T-cell (primary cell): Measurements from ENCODE around the gene NDUFV3. TPM values are rescaled to one million over a fixed set of nuclear protein-coding genes. Genes with fewer than 3 reads are reported as not detected.

Experiments used
- ATAC-seq, 4 experiments: fragments of 200-7000 bp in 3 of 4; fragments of 150-1000 bp in 1 of 4; cut with Tn5 transposase; replicated peaks in 1 of 4; 1 replicate in 3 of 4; 2 replicates in 1 of 4; pipeline ENCODE4 v1.10.0; 2021; ENCODE audit warnings: moderate library complexity in 3 of 4, mild to moderate bottlenecking in 2 of 4, moderate number of reproducible peaks in 1 of 4
- CTCF ChIA-PET, 2 donors: fragments of 300-600 bp; sonication (Branson Sonifier 250); formaldehyde crosslinking; loops; one replicate each; lab custom pipeline; 2022; ENCODE audit warnings: antibody characterized with exemption in 2 of 2; lab: Charles Lee
- POLR2A ChIA-PET, 2 donors: fragments of 300-600 bp; sonication (Branson Sonifier 250); formaldehyde crosslinking; loops; one replicate each; lab custom pipeline; 2022; ENCODE audit warnings: antibody characterized with exemption in 2 of 2; lab: Charles Lee
- DNase-seq, 35 experiments: peaks; one replicate each; pipeline versions ENCODE4 v3.0.0 to v3.0.0-alpha.2; 2013 to 2023
- H3K27ac ChIP-seq: one replicate; pipeline ENCODE4 v1.5.1; 2013; ENCODE audit warnings: low read length
- H3K27me3 ChIP-seq, 2 experiments: replicated peaks in 1 of 2; 1 replicate in 1 of 2; 2 replicates in 1 of 2; pipeline versions ENCODE4 v1.6.1 to v1.7.0; 2013; ENCODE audit warnings: low read length in 1 of 2, mixed read lengths in 1 of 2; ENCODE audit not compliant: control insufficient read depth in 2 of 2, insufficient read depth in 2 of 2; ENCODE audit errors: extremely low read depth in 1 of 2
- H3K36me3 ChIP-seq, 2 donors: 1 replicate in 1 of 2; 2 replicates in 1 of 2; pipeline versions ENCODE4 v1.6.1 to v1.7.0; 2013; ENCODE audit warnings: low read length in 1 of 2; ENCODE audit not compliant: control insufficient read depth in 2 of 2, insufficient read depth in 1 of 2; ENCODE audit errors: extremely low read depth in 1 of 2
- H3K4me1 ChIP-seq, 2 experiments: 1 replicate in 1 of 2; 2 replicates in 1 of 2; pipeline versions ENCODE4 v1.6.1 to v1.7.0; 2013; ENCODE audit warnings: low read length in 2 of 2, mixed read lengths in 1 of 2; ENCODE audit not compliant: insufficient read depth in 2 of 2, control insufficient read depth in 1 of 2; ENCODE audit errors: extremely low read depth in 1 of 2
- H3K4me3 ChIP-seq, 2 donors: 1 replicate in 1 of 2; 2 replicates in 1 of 2; pipeline versions ENCODE4 v1.5.1 to v1.7.0; 2013; ENCODE audit warnings: mild to moderate bottlenecking in 2 of 2, low read length in 1 of 2, moderate library complexity in 1 of 2; ENCODE audit not compliant: control insufficient read depth in 1 of 2; ENCODE audit errors: extremely low read depth in 1 of 2
- H3K9me3 ChIP-seq: 2 replicates; pipeline ENCODE4 v1.7.0; 2013
- H3K27ac Mint-ChIP-seq, 2 donors: one replicate each; pipeline ENCODE4 v1.8.0; 2020 to 2021; ENCODE audit warnings: mild to moderate bottlenecking in 2 of 2, mixed read lengths in 2 of 2
- H3K27me3 Mint-ChIP-seq, 2 donors: one replicate each; pipeline ENCODE4 v1.8.0; 2021 to 2022; ENCODE audit warnings: mixed read lengths in 2 of 2
- H3K36me3 Mint-ChIP-seq: one replicate; pipeline ENCODE4 v1.8.0; 2021; ENCODE audit warnings: mixed read lengths
- H3K4me1 Mint-ChIP-seq, 3 donors: one replicate each; pipeline ENCODE4 v1.8.0; 2020 to 2022; ENCODE audit warnings: mixed read lengths in 3 of 3, mild to moderate bottlenecking in 1 of 3
- H3K4me3 Mint-ChIP-seq, 3 donors: one replicate each; pipeline ENCODE4 v1.8.0; 2020 to 2022; ENCODE audit warnings: mild to moderate bottlenecking in 3 of 3, mixed read lengths in 3 of 3, moderate library complexity in 3 of 3
- H3K9me3 Mint-ChIP-seq, 3 donors: one replicate each; pipeline ENCODE4 v1.8.0; 2020 to 2022; ENCODE audit warnings: mixed read lengths in 3 of 3
- WGBS: methylation state at CpG from one replicate; pipeline ENCODE4 v1.1.5; 2013; ENCODE audit warnings: missing lambda C conversion rate; ENCODE audit not compliant: insufficient coverage; 5-methylcytosine and 5-hydroxymethylcytosine counted together
- total RNA-seq, 35 experiments: library from RNA in 6 of 35; stranded (reverse) in 6 of 35; fragments of 120-200 nt in 1 of 35; gene quantifications; one replicate each; pipeline versions ENCODE4 v1.2.1 to v1.2.4 and lab custom pipeline; 2013 to 2026

The NDUFV3 gene
- total RNA-seq, 5 donors from 2014 or later (not counting 1 experiment from before 2014, with no cell fraction given) = 21.3 to 32.0 (median 28.5) TPM

GRCh38 chr21:42855937-42856335 is 37.2 kb upstream of the NDUFV3 start:
- Mint-ChIP-seq H3K27ac (no peak overlapping the region), H3K27me3 (no peaks in the 10 kb centered on the region), H3K4me3 (no peak overlapping the region), H3K36me3 (peaks cover 37% of the 10 kb centered on the region), H3K4me1 (no peaks in the 10 kb centered on the region), H3K9me3 (no peaks in the 10 kb centered on the region)
- no peaks in the 10 kb centered on the region for H3K27me3 ChIP-seq
- H3K4me3 ChIP-seq = no peak overlapping the region
- POLR2A ChIA-PET = no interaction called here
- CTCF ChIA-PET = no interaction called here
- DNase-seq (no peak), ATAC-seq (no peak)
- WGBS = 91% methylated on average over 14 of the region's 18 CpGs
- peaks cover 29 to 92% of the 10 kb centered on the region in 2 donors for H3K36me3 ChIP-seq
- no peak overlapping the region for H3K27ac ChIP-seq
- H3K4me1 ChIP-seq = peaks cover 0 to 2% of the 10 kb centered on the region in 2 experiments
- H3K9me3 ChIP-seq = no peaks in the 10 kb centered on the region

- Mint-ChIP-seq H3K4me3 (no peak overlapping the region), H3K27me3 (no peaks in the 10 kb centered on the region), H3K27ac (no peak overlapping the region), H3K9me3 (no peaks in the 10 kb centered on the region), H3K36me3 (peaks cover 34% of the 10 kb centered on the region), H3K4me1 (no peaks in the 10 kb centered on the region)
- Histone ChIP-seq H3K4me1 (no peaks in the 10 kb centered on the region), H3K27ac (no peak overlapping the region), H3K27me3 (no peaks in the 10 kb centered on the region), H3K36me3 (peaks cover 27 to 88% of the 10 kb centered on the region in 2 donors), H3K9me3 (no peaks in the 10 kb centered on the region), H3K4me3 (no peak overlapping the region)
- POLR2A ChIA-PET = no interaction called here
- WGBS = 98% methylated on average over 6 of the region's 11 CpGs
- CTCF ChIA-PET = no interaction called here
- DNase-seq = no peak
- ATAC-seq = no peak
These were observed 35.9 kb upstream of the NDUFV3 start for GRCh38 chr21:42857216-42857615.

DNA sequence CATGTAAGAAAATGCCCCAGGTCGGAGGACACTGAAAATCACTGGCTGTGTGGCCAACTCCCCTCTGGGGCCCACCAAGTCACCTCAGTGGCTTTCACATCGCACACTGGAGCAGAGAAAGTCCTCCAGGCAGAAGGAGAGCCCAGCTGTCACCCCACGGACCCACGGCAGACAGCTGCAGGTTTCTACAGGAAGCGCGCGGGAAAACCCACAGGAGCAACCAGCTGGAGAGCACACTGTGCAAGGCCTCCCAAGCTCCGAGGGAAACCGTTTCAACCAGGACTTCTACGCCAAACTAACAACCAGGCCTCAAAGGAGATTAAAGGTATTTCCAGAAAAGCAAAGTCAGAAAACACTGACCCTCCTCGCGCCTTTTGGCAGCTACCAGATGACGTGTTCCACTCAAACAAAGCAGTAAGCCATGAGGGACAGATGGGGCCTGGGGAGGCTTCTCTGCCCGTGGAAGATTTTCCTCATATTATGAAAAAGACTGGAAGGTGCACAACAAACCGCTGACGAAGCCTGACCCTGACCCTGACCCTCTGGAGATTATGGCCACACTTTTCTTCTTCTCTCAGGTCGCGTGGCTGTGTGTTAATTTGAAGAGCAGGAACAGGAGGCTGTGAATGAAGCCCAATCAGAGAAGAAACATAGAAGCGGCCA is 34.8 kb upstream of the NDUFV3 start:
- H3K36me3 Mint-ChIP-seq = peaks cover 41% of the 10 kb centered on the region
- H3K36me3 ChIP-seq = peaks cover 26 to 91% of the 10 kb centered on the region in 2 donors
- H3K27ac ChIP-seq = no peak overlapping the region
- no peaks in the 10 kb centered on the region for H3K27me3 Mint-ChIP-seq
- CTCF ChIA-PET = no interaction called here
- H3K4me1 ChIP-seq = no peaks in the 10 kb centered on the region
- H3K9me3 ChIP-seq = no peaks in the 10 kb centered on the region
- WGBS = 84% methylated on average over 10 of the region's 19 CpGs
- POLR2A ChIA-PET = interaction anchor here in 1 of 2 donors (0.6 kb wide), 1 partner anchor 54 kb away, joined by 4 read pairs; no protein-coding TSS in a partner anchor
- H3K4me1 Mint-ChIP-seq = peaks cover 0 to 7% (median 1%) of the 10 kb centered on the region in 3 donors
- H3K9me3 Mint-ChIP-seq = no peaks in the 10 kb centered on the region
- H3K4me3 Mint-ChIP-seq = no peak overlapping the region
- H3K27ac Mint-ChIP-seq = no peak overlapping the region
- DNase-seq (no peak), ATAC-seq (no peak)
- H3K4me3 ChIP-seq = no peak overlapping the region
- H3K27me3 ChIP-seq = no peaks in the 10 kb centered on the region

- no peak overlapping the region for H3K27ac Mint-ChIP-seq
- WGBS = 97% methylated on average over 27 of the region's 34 CpGs
- H3K27ac ChIP-seq = no peak overlapping the region
These were observed 33.9 kb upstream of the NDUFV3 start for GRCh38 chr21:42858957-42859890.

GRCh38 chr21:42859891-42860230 is 33.2 kb upstream of the NDUFV3 start:
- ATAC-seq (no peak), DNase-seq (no peak)
- Histone ChIP-seq H3K36me3 (peaks cover 25 to 83% of the 10 kb centered on the region in 2 donors), H3K27ac (no peak overlapping the region), H3K4me1 (no peaks in the 10 kb centered on the region), H3K4me3 (no peak overlapping the region), H3K27me3 (no peaks in the 10 kb centered on the region), H3K9me3 (no peaks in the 10 kb centered on the region)
- WGBS = no CpG with 5 or more reads among the region's 6 CpGs
- Mint-ChIP-seq H3K27ac (no peak overlapping the region), H3K4me3 (no peak overlapping the region), H3K9me3 (no peaks in the 10 kb centered on the region), H3K4me1 (peaks cover 3 to 11% (median 4%) of the 10 kb centered on the region in 3 donors), H3K36me3 (peaks cover 42% of the 10 kb centered on the region), H3K27me3 (no peaks in the 10 kb centered on the region)
- CTCF ChIA-PET = interaction anchor here in 1 of 2 donors (0.6 kb wide), 1 partner anchor 17 kb away, joined by 3 read pairs; no protein-coding TSS in a partner anchor
- POLR2A ChIA-PET = no interaction called here

More at GRCh38 chr21:42858957-42859890, 33.9 kb upstream of the NDUFV3 start:
- Histone ChIP-seq H3K4me1 (no peaks in the 10 kb centered on the region), H3K9me3 (no peaks in the 10 kb centered on the region), H3K36me3 (peaks cover 24 to 85% of the 10 kb centered on the region in 2 donors), H3K27me3 (no peaks in the 10 kb centered on the region), H3K4me3 (no peak overlapping the region)
- H3K9me3 Mint-ChIP-seq = no peaks in the 10 kb centered on the region
- peaks cover 42% of the 10 kb centered on the region for H3K36me3 Mint-ChIP-seq
- ATAC-seq (no peak), DNase-seq (no peak)
- H3K27me3 Mint-ChIP-seq = no peaks in the 10 kb centered on the region
- H3K4me3 Mint-ChIP-seq = no peak overlapping the region
- POLR2A ChIA-PET = no interaction called here
- CTCF ChIA-PET = no interaction called here
- H3K4me1 Mint-ChIP-seq = peaks cover 0 to 7% (median 1%) of the 10 kb centered on the region in 3 donors

- DNase-seq (no peak), ATAC-seq (no peak)
- Mint-ChIP-seq H3K4me3 (no peak overlapping the region), H3K36me3 (peaks cover 42% of the 10 kb centered on the region), H3K4me1 (peaks cover 3 to 14% (median 4%) of the 10 kb centered on the region in 3 donors), H3K9me3 (no peaks in the 10 kb centered on the region), H3K27ac (no peak overlapping the region), H3K27me3 (no peaks in the 10 kb centered on the region)
- Histone ChIP-seq H3K36me3 (peaks cover 23 to 83% of the 10 kb centered on the region in 2 donors), H3K27me3 (no peaks in the 10 kb centered on the region), H3K27ac (no peak overlapping the region), H3K4me3 (no peak overlapping the region), H3K4me1 (no peaks in the 10 kb centered on the region), H3K9me3 (no peaks in the 10 kb centered on the region)
- CTCF ChIA-PET = interaction anchor here in 1 of 2 donors (0.6 kb wide), 1 partner anchor 17 kb away, joined by 3 read pairs; no protein-coding TSS in a partner anchor
- WGBS = 94% methylated on average over 16 of the region's 17 CpGs
- POLR2A ChIA-PET = no interaction called here
These were observed 32.8 kb upstream of the NDUFV3 start for GRCh38 chr21:42860345-42860744.
